WI38 (cell line): ENCODE results near the gene FKRP.

ENCODE experiments used
- H3K4me3 ChIP-seq: 2 replicates; pipeline ENCODE4 v1.5.1; 2011; ENCODE audit warnings: low read depth, mild to moderate bottlenecking, control low read depth, low read length
- CTCF ChIP-seq: IDR thresholded peaks from 2 replicates; pipeline ENCODE4 v1.5.1; 2012; ENCODE audit warnings: low read depth, mild to moderate bottlenecking, control low read depth, low read length

FKRP gene

GRCh38 chr19:46725859-46726393 is 19.9 kb upstream of the FKRP start:
- TF ChIP-seq CTCF = no peak
- H3K4me3 ChIP-seq = no peak overlapping the region

GRCh38 chr19:46726551-46726950 is 19.3 kb upstream of the FKRP start:
- TF ChIP-seq CTCF = no peak
- H3K4me3 ChIP-seq = no peak overlapping the region

GRCh38 chr19:46726971-46727501 is 18.8 kb upstream of the FKRP start:
- TF ChIP-seq CTCF = no peak
- no peak overlapping the region for H3K4me3 ChIP-seq

- TF ChIP-seq CTCF = no peak
Measured at GRCh38 chr19:46727757-46728156, 18.1 kb upstream of the FKRP start.

GRCh38 chr19:46728208-46728607 is 17.6 kb upstream of the FKRP start:
- H3K4me3 ChIP-seq = no peak overlapping the region
- TF ChIP-seq CTCF = no peak

More at GRCh38 chr19:46727757-46728156, 18.1 kb upstream of the FKRP start:
- H3K4me3 ChIP-seq = no peak overlapping the region

- no peak overlapping the region for H3K4me3 ChIP-seq
- TF ChIP-seq CTCF = peak; percentile 96
Measured at GRCh38 chr19:46728693-46729339, 17.0 kb upstream of the FKRP start.

GRCh38 chr19:46729696-46730095 is 16.2 kb upstream of the FKRP start:
- H3K4me3 ChIP-seq = no peak overlapping the region

More at GRCh38 chr19:46729696-46730095, 16.2 kb upstream of the FKRP start:
- no peak for TF ChIP-seq CTCF
